Adrenal gland (tissue), 12 donors: ENCODE results near the gene SMG6. TPM values are rescaled to one million over a fixed set of nuclear protein-coding genes. Genes with fewer than 3 reads are reported as not detected.
"Not testable (repeated sequence)": the region's sequence is repeated elsewhere in the genome, so short reads cannot be mapped to it uniquely, and the experiment has no call there.

Experiments used
- DNase-seq, 7 donors: peaks; one replicate each; pipeline ENCODE4 v3.0.0-alpha.2; 2019 to 2020
- H3K27ac ChIP-seq, 5 donors: fragments of 200-600 bp; sonication (generic) in 4 of 5; 1 replicate in 3 of 5; 2 replicates in 2 of 5; pipeline versions ENCODE4 v1.5.1 to v1.8.0; 2016 to 2020; ENCODE audit warnings: mild to moderate bottlenecking in 1 of 5
- H3K27me3 ChIP-seq: fragments of 200-600 bp; 2 replicates; pipeline ENCODE4 v1.8.0; 2021
- H3K36me3 ChIP-seq, 2 donors: fragments of 200-600 bp; replicated peaks in 1 of 2; 1 replicate in 1 of 2; 2 replicates in 1 of 2; pipeline versions ENCODE4 v1.5.1 to v1.8.0; 2018 to 2022
- H3K4me1 ChIP-seq, 2 donors: fragments of 200-600 bp; replicated peaks in 1 of 2; 1 replicate in 1 of 2; 2 replicates in 1 of 2; pipeline versions ENCODE4 v1.5.1 to v1.8.0; 2018 to 2021
- H3K4me3 ChIP-seq, 4 donors: fragments of 200-600 bp; sonication (generic) in 3 of 4; one replicate each; pipeline ENCODE4 v1.5.1; 2016 to 2018
- H3K9me3 ChIP-seq, 3 donors: fragments of 200-600 bp; sonication (generic) in 1 of 3; replicated peaks in 1 of 3; 1 replicate in 2 of 3; 2 replicates in 1 of 3; pipeline versions ENCODE4 v1.5.1 to v1.8.0; 2016 to 2021
- POLR2A ChIP-seq, 2 donors: fragments of 450-650 bp; IDR thresholded peaks; one replicate each; pipeline ENCODE4 v1.6.1; 2017; ENCODE audit warnings: antibody characterized with exemption in 2 of 2, mild to moderate bottlenecking in 2 of 2, moderate library complexity in 1 of 2
- WGBS, 4 donors: extraction: QIAGEN DNeasy Blood & Tissue Kit in 2 of 4; methylation state at CpG; one replicate each; pipeline versions ENCODE4 v1.1.5 to v1.1.7; 2013 to 2017; 5-methylcytosine and 5-hydroxymethylcytosine counted together
- intact Hi-C, 2 donors: fragments of 100-400 bp; cut with DNase I; formaldehyde crosslinking; loops; one replicate each; pipeline versions ENCODE4 v1.14.1 to v1.15.0; 2022 to 2023
- polyA plus RNA-seq, 3 donors: library from polyadenylated mRNA; stranded (reverse); fragments of 200-250 nt in 2 of 3; fragments of 350-450 nt in 1 of 3; fragmentation: Illumina TruSeq in 1 of 3; extraction: RNeasy Lipid Tissue Mini Kit (QIAGEN cat#74804) in 1 of 3; gene quantifications; one replicate each; pipeline ENCODE4 v1.2.3, GENCODE V29; 2013 to 2014
- total RNA-seq, 9 donors: library from RNA; depleted of rRNA in 4 of 9; stranded (reverse); fragments of >200 nt in 4 of 9; fragments of 120-200 nt in 1 of 9; fragmentation: NEBNext Ultra II Directional in 1 of 9; extraction: Animal tissue kit (Norgen Biotek cat#: 25700) in 1 of 9; gene quantifications; one replicate each; pipeline versions ENCODE4 v1.1.0 to v1.2.4, GENCODE V29; 2013 to 2023
- TF ChIP-seq, protein P1 (sequence below), 6 experiments: fragments of 450-650 bp in 4 of 6; fragments of 200-600 bp in 2 of 6; sonication (generic) in 1 of 6; IDR thresholded peaks; 1 replicate in 5 of 6; 2 replicates in 1 of 6; pipeline versions ENCODE4 v1.5.1 to v1.8.0; 2016 to 2021; ENCODE audit warnings: antibody characterized with exemption in 6 of 6, mild to moderate bottlenecking in 2 of 6, moderate library complexity in 1 of 6
- donor health status: healthy with polysubstance abuse.
- donor health status: Bipolar disorder and iron deficiency.
- donor health status: DM: yes; HTN: yes; CAD: no.
- donor health status: DM: no; HTN: no; CAD: no.
- donor health status: DM: no; HTN: no; CAD: no.
- donor health status: DM: yes; HTN: yes; CAD: no.

SMG6 gene
- total and polyA plus RNA-seq, 12 donors: 15.9 to 85.1 (median 44.0) TPM

DNA sequence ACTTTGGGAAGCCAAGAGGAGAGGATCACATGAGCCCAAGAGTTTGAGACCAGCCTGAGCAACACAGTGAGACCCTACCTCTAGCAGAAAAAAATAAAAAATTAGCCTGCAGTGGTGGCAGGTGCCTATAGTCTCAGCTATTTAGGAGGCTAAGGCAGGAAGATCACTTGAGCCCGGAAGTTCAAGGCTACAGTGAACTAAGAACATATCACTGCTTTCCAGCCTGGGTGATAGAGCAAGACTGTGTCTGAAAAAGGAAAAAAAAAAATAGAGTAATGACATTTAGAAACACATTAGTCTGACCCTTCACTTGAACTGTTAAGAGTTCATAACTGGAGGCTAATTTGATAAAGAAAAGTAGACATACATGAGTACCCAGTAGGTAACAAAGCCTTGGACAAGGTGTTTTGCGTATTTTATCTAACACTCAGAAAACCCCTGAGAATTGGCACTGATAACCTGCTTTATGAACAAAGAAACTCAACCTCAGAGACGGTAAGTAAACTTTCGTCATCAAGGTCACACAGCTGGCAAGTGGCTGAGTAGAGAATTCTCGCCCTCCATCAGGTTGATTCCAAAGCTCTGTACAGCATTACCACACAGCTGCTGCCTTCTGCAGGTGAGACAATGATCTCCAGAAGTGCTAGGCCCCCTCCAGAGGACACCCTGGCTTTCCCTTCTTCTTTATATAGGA lies 101.1 kb downstream of the SMG6 start:
- peaks cover 11 to 31% of the 10 kb centered on the region in 2 donors for H3K4me1 ChIP-seq
- H3K27ac ChIP-seq: peak overlapping the region; percentile 31 to 67 (median 44)
- H3K36me3 ChIP-seq: no peaks in the 10 kb centered on the region
- intact Hi-C loops: no loop called here
- H3K4me3 ChIP-seq: no peak overlapping the region
- no peaks in the 10 kb centered on the region for H3K27me3 ChIP-seq
- WGBS, 4 donors: 37 to 57% (median 45%) methylated on average over 5 of the region's 5 CpGs
- H3K9me3 ChIP-seq: no peaks in the 10 kb centered on the region
- peak in 4 of 7 donors; percentile 39 to 55 (median 47) for DNase-seq
- no peak for TF ChIP-seq POLR2A (IDR thresholded peaks at IDR 0.05)
- TF ChIP-seq, protein P1, sequence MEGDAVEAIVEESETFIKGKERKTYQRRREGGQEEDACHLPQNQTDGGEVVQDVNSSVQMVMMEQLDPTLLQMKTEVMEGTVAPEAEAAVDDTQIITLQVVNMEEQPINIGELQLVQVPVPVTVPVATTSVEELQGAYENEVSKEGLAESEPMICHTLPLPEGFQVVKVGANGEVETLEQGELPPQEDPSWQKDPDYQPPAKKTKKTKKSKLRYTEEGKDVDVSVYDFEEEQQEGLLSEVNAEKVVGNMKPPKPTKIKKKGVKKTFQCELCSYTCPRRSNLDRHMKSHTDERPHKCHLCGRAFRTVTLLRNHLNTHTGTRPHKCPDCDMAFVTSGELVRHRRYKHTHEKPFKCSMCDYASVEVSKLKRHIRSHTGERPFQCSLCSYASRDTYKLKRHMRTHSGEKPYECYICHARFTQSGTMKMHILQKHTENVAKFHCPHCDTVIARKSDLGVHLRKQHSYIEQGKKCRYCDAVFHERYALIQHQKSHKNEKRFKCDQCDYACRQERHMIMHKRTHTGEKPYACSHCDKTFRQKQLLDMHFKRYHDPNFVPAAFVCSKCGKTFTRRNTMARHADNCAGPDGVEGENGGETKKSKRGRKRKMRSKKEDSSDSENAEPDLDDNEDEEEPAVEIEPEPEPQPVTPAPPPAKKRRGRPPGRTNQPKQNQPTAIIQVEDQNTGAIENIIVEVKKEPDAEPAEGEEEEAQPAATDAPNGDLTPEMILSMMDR (IDR thresholded peaks at IDR 0.05): no peak

DNA sequence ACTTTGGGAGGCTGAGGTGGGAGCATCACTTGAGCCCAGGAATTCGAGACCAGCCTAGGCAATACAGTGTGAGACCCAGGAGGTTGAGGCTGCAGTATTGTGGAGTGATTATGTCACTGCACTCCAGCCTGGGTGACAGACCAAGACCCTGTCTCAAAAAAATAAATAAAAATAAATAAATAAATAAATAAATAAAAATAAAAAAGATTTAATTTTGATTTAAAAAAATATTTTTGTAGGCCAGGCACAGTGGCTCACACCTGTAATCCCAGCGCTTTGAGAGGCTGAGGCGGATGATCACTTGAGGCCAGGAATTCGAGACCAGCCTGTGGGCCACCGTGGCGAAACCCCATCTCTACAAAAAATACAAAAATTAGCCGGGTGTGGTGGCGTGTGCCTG lies 104.2 kb downstream of the SMG6 start:
- intact Hi-C loops, DNase-seq, H3K4me3 ChIP-seq, H3K27ac ChIP-seq, H3K27me3 ChIP-seq, H3K36me3 ChIP-seq, H3K9me3 ChIP-seq: not testable (repeated sequence)
- H3K4me1 ChIP-seq: peaks cover 11 to 36% of the 10 kb centered on the region in 2 donors
- WGBS, 4 donors: 96 to 100% (median 97%) methylated on average over 8 of the region's 8 CpGs

DNA sequence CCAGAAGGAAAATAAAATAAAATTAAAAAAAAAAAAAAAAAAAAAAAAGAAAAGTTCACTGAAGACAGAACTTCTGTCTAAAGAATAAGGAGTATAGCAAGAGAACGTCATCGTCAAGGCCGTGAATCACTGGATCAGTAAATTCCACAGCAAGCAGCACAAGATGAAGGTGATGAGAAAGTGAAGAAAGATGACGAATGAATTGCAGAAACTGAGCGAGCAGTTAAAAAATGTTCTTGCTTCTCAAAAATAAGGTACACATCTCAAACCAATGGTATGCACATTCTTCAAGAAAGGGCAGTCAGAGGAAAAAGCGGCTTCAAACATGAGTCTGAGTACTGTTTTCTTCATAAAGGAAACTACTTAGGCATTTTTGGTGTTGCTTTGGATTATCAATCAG lies 104.7 kb downstream of the SMG6 start:
- WGBS, 4 donors: 57 to 83% (median 67%) methylated on average over 6 of the region's 6 CpGs
- Histone ChIP-seq H3K27ac (no peak overlapping the region), H3K4me1 (peaks cover 11 to 36% of the 10 kb centered on the region in 2 donors), H3K4me3 (no peak overlapping the region), H3K27me3 (no peaks in the 10 kb centered on the region), H3K36me3 (no peaks in the 10 kb centered on the region), H3K9me3 (no peaks in the 10 kb centered on the region)
- TF ChIP-seq, protein P1 (IDR thresholded peaks at IDR 0.05): no peak
- TF ChIP-seq POLR2A (IDR thresholded peaks at IDR 0.05): no peak
- intact Hi-C loops: no loop called here
- no peak for DNase-seq

DNA sequence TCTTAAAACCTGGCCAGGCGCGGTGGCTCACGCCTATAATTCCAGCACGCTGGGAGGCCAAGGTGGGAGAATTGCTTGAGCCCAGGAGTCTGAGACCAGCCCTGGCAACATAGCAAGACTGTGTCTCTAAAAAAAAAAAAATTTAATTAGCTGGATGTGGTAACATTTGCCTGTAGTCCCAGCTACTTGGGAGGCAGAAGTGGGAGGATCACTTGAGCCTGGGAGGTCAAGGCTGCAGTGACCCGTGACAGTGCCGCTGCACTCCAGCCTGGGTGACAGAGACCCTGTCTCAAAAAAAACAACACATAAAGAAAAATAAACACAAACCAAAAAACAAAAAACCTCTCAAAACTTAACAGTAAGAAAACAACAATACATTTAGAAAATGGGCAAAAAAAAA lies 106.3 kb downstream of the SMG6 start:
- DNase-seq: no peak
- WGBS, 4 donors: 68 to 82% (median 74%) methylated on average over 6 of the region's 6 CpGs
- no peaks in the 10 kb centered on the region for H3K36me3 ChIP-seq
- no peak overlapping the region for H3K27ac ChIP-seq
- no peak overlapping the region for H3K4me3 ChIP-seq
- peaks cover 6 to 28% of the 10 kb centered on the region in 2 donors for H3K4me1 ChIP-seq
- TF ChIP-seq, protein P1 (IDR thresholded peaks at IDR 0.05): no peak
- TF ChIP-seq POLR2A (IDR thresholded peaks at IDR 0.05): no peak
- intact Hi-C loops: no loop called here
- no peaks in the 10 kb centered on the region for H3K9me3 ChIP-seq
- H3K27me3 ChIP-seq: no peaks in the 10 kb centered on the region

DNA sequence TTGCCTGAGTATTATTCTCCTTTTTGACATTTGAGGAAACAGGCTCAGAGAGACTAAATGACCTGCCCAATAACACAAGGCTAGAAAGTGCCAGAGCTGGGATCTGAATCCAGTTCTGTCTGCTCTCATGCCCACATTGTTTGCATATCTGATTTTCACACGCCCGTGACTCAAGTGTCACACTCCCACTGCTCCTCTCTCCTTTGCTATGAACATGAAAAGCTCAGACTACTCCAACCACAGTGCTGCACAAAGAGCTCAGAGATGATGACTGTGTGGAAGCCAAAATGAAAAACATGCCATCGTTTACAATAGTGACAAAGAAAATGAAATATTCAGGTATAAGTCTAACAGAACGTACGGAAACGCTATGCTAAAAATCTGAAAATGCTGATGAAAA lies 107.9 kb downstream of the SMG6 start:
- Histone ChIP-seq H3K9me3 (no peaks in the 10 kb centered on the region), H3K27ac (no peak overlapping the region), H3K4me3 (no peak overlapping the region), H3K27me3 (no peaks in the 10 kb centered on the region), H3K36me3 (no peaks in the 10 kb centered on the region), H3K4me1 (peaks cover 4 to 27% of the 10 kb centered on the region in 2 donors)
- WGBS, 4 donors: 87 to 93% (median 92%) methylated on average over 6 of the region's 6 CpGs
- intact Hi-C loops: no loop called here
- no peak for DNase-seq
- TF ChIP-seq, protein P1 (IDR thresholded peaks at IDR 0.05): no peak
- no peak for TF ChIP-seq POLR2A (IDR thresholded peaks at IDR 0.05)
